Breast epithelium (tissue), 3 donors: ENCODE results near the gene NDFIP2.

ENCODE experiments used
- CTCF ChIP-seq, 3 donors: fragments of 450-650 bp; IDR thresholded peaks; one replicate each; pipeline ENCODE4 v1.5.1; 2016 to 2017; ENCODE audit warnings: antibody characterized with exemption in 3 of 3, mild to moderate bottlenecking in 3 of 3, moderate library complexity in 3 of 3
- POLR2AphosphoS5 ChIP-seq, 3 donors: sonication (generic); formaldehyde crosslinking; IDR thresholded peaks; one replicate each; pipeline ENCODE4 v1.6.1; 2017; ENCODE audit warnings: antibody characterized with exemption in 3 of 3

- TF ChIP-seq CTCF (IDR thresholded peaks at IDR 0.05): no peak
- TF ChIP-seq POLR2AphosphoS5 (IDR thresholded peaks at IDR 0.05): no peak
Observed at GRCh38 chr13:79528356-79528755, 47.4 kb downstream of the NDFIP2 start.
